GM19043 (cell line): ENCODE measurements around the gene ZNF25.
"Not testable (repeated sequence)": the region's sequence is repeated elsewhere in the genome, so short reads cannot be mapped to it uniquely, and the experiment has no call there.

ENCODE experiments used
- ATAC-seq: cut with Tn5 transposase; IDR thresholded peaks from one replicate; pipeline ENCODE4 v1.9.1; 2021; ENCODE audit warnings: low read depth; ENCODE audit not compliant: unreplicated experiment

Gene ZNF25

DNA sequence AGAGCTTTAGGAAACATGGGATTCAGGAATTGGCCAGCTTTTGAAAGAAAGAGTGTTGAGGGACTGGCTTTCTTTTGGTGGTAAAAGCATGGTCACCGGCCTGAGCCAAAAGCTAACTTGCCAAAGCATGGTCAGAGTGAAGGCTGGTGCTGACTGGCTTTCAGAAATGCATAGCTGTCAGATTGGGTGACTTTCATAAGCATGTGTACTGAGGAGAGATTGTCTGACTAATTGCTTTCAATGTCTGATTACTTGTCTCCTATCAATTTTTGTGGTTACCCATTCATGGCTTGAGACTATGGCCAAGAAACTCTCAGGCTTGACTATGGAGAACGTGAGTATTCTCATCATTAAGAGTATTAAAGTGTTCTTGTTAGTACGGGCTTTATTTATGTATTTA, 28.2 kb downstream of the ZNF25 start:
- ATAC-seq, result no peak

DNA sequence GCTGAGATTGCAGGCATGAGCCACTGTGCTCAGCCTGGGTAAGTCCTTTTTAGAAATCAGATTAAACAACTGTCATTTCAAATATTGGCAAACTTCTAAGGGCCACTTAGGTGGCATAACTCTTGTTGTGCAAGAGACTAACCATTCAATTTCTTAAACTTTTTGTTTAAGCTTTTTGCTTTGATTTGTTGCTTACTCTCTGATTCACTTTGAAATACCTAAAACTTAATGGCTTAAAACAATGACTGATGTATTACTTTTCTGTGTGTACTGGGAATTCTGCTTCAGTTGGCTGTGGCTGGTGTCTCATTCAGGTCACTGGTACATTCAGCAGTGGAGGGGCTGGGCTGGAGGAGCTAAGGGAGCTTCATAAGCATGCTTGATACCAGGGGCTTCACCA, 28.9 kb downstream of the ZNF25 start:
- no peak for ATAC-seq

DNA sequence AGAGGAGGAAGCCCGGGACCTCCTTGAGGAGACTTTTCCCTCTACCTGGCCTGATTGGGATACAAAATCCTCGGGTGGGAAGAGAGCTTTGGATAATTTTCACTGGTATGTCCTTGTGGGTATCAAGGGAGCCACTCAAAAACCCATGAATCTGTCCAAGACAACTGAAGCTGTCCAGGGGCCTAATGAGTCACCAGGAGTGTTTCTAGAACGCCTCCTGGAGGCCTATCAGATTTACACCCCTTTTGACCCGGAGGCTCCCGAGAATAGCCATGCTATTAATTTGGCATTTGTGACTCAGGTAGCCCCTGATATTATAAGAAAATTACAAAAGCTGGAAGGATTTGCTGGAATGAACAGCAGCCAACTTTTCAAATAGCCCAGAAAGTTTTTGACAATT, 38.6 kb downstream of the ZNF25 start:
- ATAC-seq, result no peak

DNA sequence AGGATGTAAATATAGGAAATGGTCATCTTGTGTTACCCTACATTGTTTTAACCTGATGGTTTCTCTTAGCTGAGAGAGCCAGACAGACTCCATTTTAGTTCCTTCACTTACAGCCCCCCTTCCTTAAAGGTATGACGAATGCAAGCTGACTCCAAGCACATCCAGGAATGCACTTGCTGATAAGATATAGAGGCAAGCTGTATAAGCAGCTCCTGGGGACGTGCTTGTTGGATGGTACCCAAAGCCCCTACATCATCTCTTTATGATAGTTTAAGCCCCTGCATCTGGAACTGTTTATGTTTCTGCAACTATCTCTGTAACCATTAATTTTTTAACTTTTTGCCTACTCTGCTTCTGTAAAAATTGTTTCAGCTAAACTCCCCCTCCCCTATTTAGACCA, 41.7 kb downstream of the ZNF25 start:
- ATAC-seq, result no peak

DNA sequence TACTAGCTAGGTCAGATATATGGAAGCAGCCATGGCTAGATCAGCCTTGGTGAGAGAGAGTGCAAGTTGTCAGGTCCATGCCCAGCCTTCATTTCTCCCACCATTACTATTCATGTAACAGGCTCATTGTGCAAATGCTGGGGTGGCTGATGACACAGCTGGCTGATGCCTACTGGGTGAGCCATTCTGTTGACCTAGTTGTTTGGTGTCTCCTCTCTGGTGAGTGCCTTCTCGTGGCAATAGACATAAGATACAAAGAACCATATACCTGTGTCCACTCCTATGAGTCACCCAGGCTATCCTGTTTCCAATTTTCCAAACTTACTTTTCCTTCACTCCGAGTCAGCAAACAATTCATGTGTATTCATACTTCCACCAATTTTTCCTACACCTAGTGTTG, 46.0 kb downstream of the ZNF25 start:
- ATAC-seq, result no peak

DNA sequence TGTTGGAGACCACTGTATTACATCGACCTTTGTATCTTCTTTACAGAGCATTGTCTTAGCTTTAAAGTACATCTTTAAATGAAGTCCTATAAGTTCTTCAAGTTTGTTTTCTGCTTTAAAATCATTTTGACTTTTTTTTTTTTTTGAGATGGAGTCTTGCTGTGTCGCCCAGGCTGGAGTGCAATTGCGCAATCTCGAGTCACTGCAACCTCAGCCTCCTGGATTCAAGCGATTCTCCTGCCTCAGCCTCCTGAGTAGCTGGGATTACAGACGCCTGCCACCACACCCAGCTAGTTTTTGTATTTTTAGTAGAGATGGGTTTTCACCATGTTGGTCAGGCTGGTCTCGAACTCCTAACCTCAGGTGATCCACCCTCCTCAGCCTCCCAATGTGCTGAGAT, 68.3 kb downstream of the ZNF25 start:
- ATAC-seq, result not testable (repeated sequence)

DNA sequence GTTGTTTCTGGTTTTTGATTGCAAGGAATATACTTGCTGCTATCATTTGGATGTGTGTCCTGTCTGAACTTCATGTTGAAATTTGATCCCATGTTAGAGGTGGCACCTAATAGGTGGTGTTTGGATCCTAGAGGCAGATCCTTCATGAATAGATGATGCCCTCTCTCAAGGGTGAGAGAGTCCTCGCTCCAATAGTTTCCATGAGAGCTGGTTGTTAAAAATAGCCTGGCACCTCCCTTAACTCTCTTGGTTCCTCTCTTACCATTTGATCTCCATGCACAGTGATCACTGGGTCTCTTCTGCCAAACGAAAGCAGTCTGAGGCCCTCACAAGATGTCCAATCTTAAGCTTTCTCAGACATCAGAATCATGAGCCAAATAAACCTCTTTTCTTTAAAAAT, 70.1 kb downstream of the ZNF25 start:
- no peak for ATAC-seq
